GM12892 (cell line): ENCODE measurements around the gene ABI3.

Source experiments
- DNase-seq: peaks from one replicate; pipeline ENCODE4 v3.0.0; 2011; ENCODE audit not compliant: insufficient read length
- FAIRE-seq: peaks from 2 replicates; lab custom pipeline; 2011; peaks lifted over from hg19 to GRCh38; lab: Jason Lieb, UNC
- POLR2A ChIP-seq: IDR thresholded peaks from 2 replicates; pipeline ENCODE4 v1.6.1; 2011; ENCODE audit warnings: low read depth, low read length, control low read depth
- POLR2AphosphoS5 ChIP-seq: IDR thresholded peaks from 2 replicates; pipeline ENCODE4 v1.6.1; 2011; ENCODE audit warnings: low read depth, low read length, control low read depth
- TAF1 ChIP-seq: IDR thresholded peaks from 2 replicates; pipeline ENCODE4 v1.6.1; 2011; ENCODE audit warnings: low read depth, mild to moderate bottlenecking, control low read depth, low read length, borderline replicate concordance

The ABI3 gene

GRCh38 chr17:49229805-49230600, 19.5 kb downstream of the ABI3 start:
- no peak for DNase-seq
- no peak for FAIRE-seq
- TF ChIP-seq POLR2A (no peak), TAF1 (no peak), POLR2AphosphoS5 (peak; percentile 50; the same call in 1 of the 2 replicates)

GRCh38 chr17:49230636-49231562, 20.4 kb downstream of the ABI3 start, which contains the start of gene PHOSPHO1:
Gene PHOSPHO1, minus strand, starts transcription at chr17:49230787. Its CDS starts 4,096 bp downstream, at chr17:49226691.
- DNase-seq (peak; percentile 90), FAIRE-seq (peak; percentile 84)
- TF ChIP-seq TAF1 (no peak), POLR2A (peak; percentile 34; the same call in 1 of the 2 replicates), POLR2AphosphoS5 (no peak)

- FAIRE-seq, result no peak
- no peak for TF ChIP-seq TAF1
- no peak for TF ChIP-seq POLR2A
- TF ChIP-seq POLR2AphosphoS5, result no peak
- DNase-seq, result no peak
These were observed 21.0 kb downstream of the ABI3 start for GRCh38 chr17:49231563-49231894.

GRCh38 chr17:49234509-49235080, 24.1 kb downstream of the ABI3 start:
- FAIRE-seq (no peak), DNase-seq (no peak)
- TF ChIP-seq POLR2A (no peak), TAF1 (no peak), POLR2AphosphoS5 (no peak)

- FAIRE-seq (no peak), DNase-seq (no peak)
- TF ChIP-seq TAF1, result no peak
- TF ChIP-seq POLR2A, result no peak
- TF ChIP-seq POLR2AphosphoS5, result no peak
These were observed 25.4 kb downstream of the ABI3 start for GRCh38 chr17:49235896-49236295.

- FAIRE-seq, result no peak
- no peak for DNase-seq
These were observed 29.5 kb downstream of the ABI3 start for GRCh38 chr17:49239963-49240362.

GRCh38 chr17:49240619-49241018, 30.1 kb downstream of the ABI3 start:
- TF ChIP-seq POLR2AphosphoS5, result no peak
- no peak for DNase-seq

More at GRCh38 chr17:49239963-49240362, 29.5 kb downstream of the ABI3 start:
- TF ChIP-seq POLR2AphosphoS5 (no peak), TAF1 (no peak), POLR2A (no peak)

GRCh38 chr17:49241040-49241439, 30.5 kb downstream of the ABI3 start:
- no peak for TF ChIP-seq TAF1
- TF ChIP-seq POLR2A, result no peak
- no peak for TF ChIP-seq POLR2AphosphoS5
- DNase-seq, result no peak
- no peak for FAIRE-seq

More at GRCh38 chr17:49240619-49241018, 30.1 kb downstream of the ABI3 start:
- FAIRE-seq, result no peak

- DNase-seq, result no peak
- no peak for FAIRE-seq
- TF ChIP-seq POLR2AphosphoS5 (no peak), TAF1 (no peak), POLR2A (no peak)
These were observed 31.3 kb downstream of the ABI3 start for GRCh38 chr17:49241692-49242397.

- no peak for DNase-seq
- FAIRE-seq, result no peak
- TF ChIP-seq TAF1, result no peak
- no peak for TF ChIP-seq POLR2A
- no peak for TF ChIP-seq POLR2AphosphoS5
These were observed 32.3 kb downstream of the ABI3 start for GRCh38 chr17:49242813-49243212.
